PC-3 (cell line): ENCODE results near the gene PHC2. TPM values are rescaled to one million over a fixed set of nuclear protein-coding genes. Genes with fewer than 3 reads are reported as not detected.

Experiments
- ATAC-seq: fragments of 200-7000 bp; cut with Tn5 transposase; 2 replicates; pipeline ENCODE4 v1.9.1; 2020; ENCODE audit warnings: mild to moderate bottlenecking, moderate library complexity
- BruUV-seq: library from RNA; stranded (reverse); fragments of 400-500 nt; replicated peaks from 2 replicates; lab custom pipeline; 2021; lab: Mats Ljungman, UMichigan
- CTCF ChIA-PET: fragments of 300-600 bp; sonication (Branson Sonifier 250); formaldehyde crosslinking; loops from one replicate; lab custom pipeline; 2022; ENCODE audit warnings: antibody characterized with exemption; lab: Charles Lee
- POLR2A ChIA-PET: fragments of 300-600 bp; sonication (Branson Sonifier 250); formaldehyde crosslinking; loops from one replicate; lab custom pipeline; 2022; ENCODE audit warnings: antibody characterized with exemption; ENCODE audit not compliant: unreplicated experiment; lab: Charles Lee
- DNase-seq: peaks from one replicate; pipeline ENCODE4 v3.0.0-alpha.2; 2015
- H2AFZ ChIP-seq: fragments of 300-600 bp; sonication (generic); 2 replicates; pipeline ENCODE4 v1.6.0; 2016; ENCODE audit warnings: antibody characterized with exemption, low read length
- H3F3A ChIP-seq: fragments of 300-600 bp; sonication (generic); one replicate; pipeline ENCODE4 v1.6.0; 2017; ENCODE audit warnings: antibody characterized with exemption, low read length, control low read depth, mild to moderate bottlenecking; ENCODE audit not compliant: unreplicated experiment
- H3K27ac ChIP-seq: fragments of 300-600 bp; sonication (generic); 2 replicates; pipeline ENCODE4 v1.5.1; 2016; ENCODE audit warnings: mild to moderate bottlenecking, low read length
- H3K27me3 ChIP-seq: fragments of 300-600 bp; sonication (generic); 2 replicates; pipeline ENCODE4 v1.6.1; 2016; ENCODE audit warnings: low read length, mixed read lengths
- H3K36me3 ChIP-seq: fragments of 300-600 bp; sonication (generic); 2 replicates; pipeline ENCODE4 v1.6.1; 2016; ENCODE audit warnings: low read depth, mixed run types, low read length, mixed read lengths
- H3K4me1 ChIP-seq: fragments of 300-600 bp; sonication (generic); 2 replicates; pipeline ENCODE4 v1.5.1; 2016; ENCODE audit warnings: low read length; ENCODE audit not compliant: insufficient read depth
- H3K4me2 ChIP-seq: fragments of 300-600 bp; sonication (generic); 2 replicates; pipeline ENCODE4 v1.6.0; 2016; ENCODE audit warnings: low read length
- H3K4me3 ChIP-seq: fragments of 300-600 bp; sonication (generic); 2 replicates; pipeline ENCODE4 v1.5.1; 2016; ENCODE audit warnings: mild to moderate bottlenecking, low read length, mixed read lengths
- H3K79me2 ChIP-seq: fragments of 300-600 bp; sonication (generic); 2 replicates; pipeline ENCODE4 v1.6.1; 2017; ENCODE audit warnings: low read length, mixed read lengths
- H3K9ac ChIP-seq: fragments of 300-600 bp; sonication (generic); 2 replicates; pipeline ENCODE4 v1.6.0; 2016; ENCODE audit warnings: mild to moderate bottlenecking, low read length
- H3K9me2 ChIP-seq: fragments of 300-600 bp; sonication (generic); replicated peaks from 2 replicates; pipeline ENCODE4 v1.6.1; 2016; ENCODE audit warnings: mixed run types, low read length, mixed read lengths
- H3K9me3 ChIP-seq: fragments of 300-600 bp; sonication (generic); 2 replicates; pipeline ENCODE4 v1.6.1; 2016; ENCODE audit warnings: low read length, mixed read lengths
- H4K20me1 ChIP-seq: fragments of 300-600 bp; sonication (generic); 2 replicates; pipeline ENCODE4 v1.6.1; 2016; ENCODE audit warnings: low read length, mixed read lengths
- EZH2 ChIP-seq: fragments of 300-600 bp; sonication (generic); IDR thresholded peaks from one replicate; pipeline ENCODE4 v1.6.1; 2017; ENCODE audit warnings: antibody characterized with exemption, mild to moderate bottlenecking, low read length; ENCODE audit not compliant: unreplicated experiment
- EZH2phosphoT487 ChIP-seq: fragments of 300-600 bp; sonication (generic); IDR thresholded peaks from 2 replicates; pipeline ENCODE4 v1.6.1; 2018; ENCODE audit warnings: mild to moderate bottlenecking, antibody characterized with exemption, low read length, borderline replicate concordance
- intact Hi-C: fragments of 100-400 bp; cut with micrococcal nuclease; formaldehyde crosslinking; loops from 2 replicates; pipeline ENCODE4 v1.9.0; 2023
- total RNA-seq: library from RNA; depleted of rRNA; stranded (reverse); fragments of >200 nt; gene quantifications from 2 replicates; pipeline ENCODE4 v1.2.3, GENCODE V29; 2014
- TF ChIP-seq, protein P1 (sequence below): fragments of 300-600 bp; sonication (generic); conservative IDR thresholded peaks from 2 replicates; pipeline ENCODE4 v1.5.1; 2017; ENCODE audit warnings: antibody characterized with exemption, low read depth, mild to moderate bottlenecking, low read length

Gene PHC2
- total RNA-seq, 1 experiment from 2014 or later = 134 TPM

DNA sequence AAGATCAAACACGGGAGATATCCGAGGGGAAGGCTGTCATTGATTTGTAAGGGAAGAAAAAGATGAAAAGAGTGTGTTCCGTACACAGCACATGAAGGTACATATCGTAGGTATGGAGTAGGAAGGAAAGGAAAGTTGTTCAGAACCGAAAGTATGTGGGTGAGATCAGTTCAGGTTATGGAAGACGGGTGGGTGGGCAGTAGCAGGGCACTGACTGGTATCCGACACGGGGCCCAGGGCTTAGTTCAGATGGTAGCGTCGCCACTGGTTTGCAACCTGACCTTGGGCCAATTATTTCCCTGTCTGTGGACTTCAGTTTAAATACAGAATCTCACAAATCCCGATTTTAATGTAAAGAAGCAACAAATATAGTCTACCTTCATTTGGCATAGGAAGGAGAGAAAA, 82.2 kb downstream of the PHC2 start:
- H3K36me3 ChIP-seq = peaks cover 38% of the 10 kb centered on the region
- peak overlapping the region; percentile 90 for H3K9ac ChIP-seq
- no peaks in the 10 kb centered on the region for H3K27me3 ChIP-seq
- H2AFZ ChIP-seq = no peak overlapping the region
- peaks cover 63% of the 10 kb centered on the region for H3K4me1 ChIP-seq
- POLR2A ChIA-PET = interaction anchor here (0.6 kb wide), 1 partner anchor 1824 kb away, joined by 3 read pairs; no protein-coding TSS in a partner anchor
- BruUV-seq = TSS peak; percentile 44
- H3F3A ChIP-seq = peaks cover 4% of the 10 kb centered on the region
- H3K4me2 ChIP-seq = peak overlapping the region; percentile 90
- peak overlapping the region; percentile 94 for H3K27ac ChIP-seq
- H3K79me2 ChIP-seq = peaks cover 80% of the 10 kb centered on the region
- peaks cover 39% of the 10 kb centered on the region for H4K20me1 ChIP-seq
- H3K9me2 ChIP-seq = no peaks in the 10 kb centered on the region
- H3K4me3 ChIP-seq = peak overlapping the region; percentile 97
- ATAC-seq = no peak
- TF ChIP-seq, protein P1, sequence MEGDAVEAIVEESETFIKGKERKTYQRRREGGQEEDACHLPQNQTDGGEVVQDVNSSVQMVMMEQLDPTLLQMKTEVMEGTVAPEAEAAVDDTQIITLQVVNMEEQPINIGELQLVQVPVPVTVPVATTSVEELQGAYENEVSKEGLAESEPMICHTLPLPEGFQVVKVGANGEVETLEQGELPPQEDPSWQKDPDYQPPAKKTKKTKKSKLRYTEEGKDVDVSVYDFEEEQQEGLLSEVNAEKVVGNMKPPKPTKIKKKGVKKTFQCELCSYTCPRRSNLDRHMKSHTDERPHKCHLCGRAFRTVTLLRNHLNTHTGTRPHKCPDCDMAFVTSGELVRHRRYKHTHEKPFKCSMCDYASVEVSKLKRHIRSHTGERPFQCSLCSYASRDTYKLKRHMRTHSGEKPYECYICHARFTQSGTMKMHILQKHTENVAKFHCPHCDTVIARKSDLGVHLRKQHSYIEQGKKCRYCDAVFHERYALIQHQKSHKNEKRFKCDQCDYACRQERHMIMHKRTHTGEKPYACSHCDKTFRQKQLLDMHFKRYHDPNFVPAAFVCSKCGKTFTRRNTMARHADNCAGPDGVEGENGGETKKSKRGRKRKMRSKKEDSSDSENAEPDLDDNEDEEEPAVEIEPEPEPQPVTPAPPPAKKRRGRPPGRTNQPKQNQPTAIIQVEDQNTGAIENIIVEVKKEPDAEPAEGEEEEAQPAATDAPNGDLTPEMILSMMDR = no peak
- TF ChIP-seq EZH2 (no peak), EZH2phosphoT487 (no peak)
- intact Hi-C loops = no loop called here
- no peaks in the 10 kb centered on the region for H3K9me3 ChIP-seq
- CTCF ChIA-PET = no interaction called here
- DNase-seq = no peak

DNA sequence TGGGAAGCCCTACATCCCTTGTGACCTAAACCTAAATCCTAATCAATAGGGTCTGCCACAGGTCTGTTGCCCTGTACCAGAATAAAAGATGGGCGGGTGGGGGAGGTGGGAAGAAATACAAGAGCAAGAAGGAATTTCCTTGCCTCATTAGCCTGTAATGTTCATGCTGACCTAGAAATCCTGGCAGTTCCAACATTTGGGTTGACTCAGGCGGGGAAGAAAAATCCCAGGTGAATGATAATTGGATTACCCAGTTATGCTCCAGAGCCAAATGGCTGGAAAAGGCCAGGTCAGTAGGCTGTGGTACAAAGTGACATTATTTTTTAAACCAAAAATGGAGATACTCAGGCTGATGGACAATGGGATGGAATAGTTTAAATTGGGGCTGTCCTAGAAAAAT, 82.7 kb downstream of the PHC2 start:
- Histone ChIP-seq H3K4me2 (peak overlapping the region; percentile 90), H3K4me1 (peaks cover 67% of the 10 kb centered on the region), H3K9me2 (no peaks in the 10 kb centered on the region), H3K4me3 (peak overlapping the region; percentile 97), H3K79me2 (peaks cover 85% of the 10 kb centered on the region), H3K27me3 (no peaks in the 10 kb centered on the region), H3K9me3 (no peaks in the 10 kb centered on the region), H3K27ac (peak overlapping the region; percentile 94), H3K9ac (peak overlapping the region; percentile 90), H3K36me3 (peaks cover 41% of the 10 kb centered on the region), H3F3A (peaks cover 4% of the 10 kb centered on the region), H4K20me1 (peaks cover 41% of the 10 kb centered on the region), H2AFZ (no peak overlapping the region)
- peak; percentile 28 for DNase-seq
- TF ChIP-seq EZH2 = no peak
- no peak for TF ChIP-seq EZH2phosphoT487
- TF ChIP-seq, protein P1 = no peak
- intact Hi-C loops = no loop called here
- POLR2A ChIA-PET = no interaction called here
- BruUV-seq = no TSS peak
- CTCF ChIA-PET = no interaction called here
- ATAC-seq = no peak

DNA sequence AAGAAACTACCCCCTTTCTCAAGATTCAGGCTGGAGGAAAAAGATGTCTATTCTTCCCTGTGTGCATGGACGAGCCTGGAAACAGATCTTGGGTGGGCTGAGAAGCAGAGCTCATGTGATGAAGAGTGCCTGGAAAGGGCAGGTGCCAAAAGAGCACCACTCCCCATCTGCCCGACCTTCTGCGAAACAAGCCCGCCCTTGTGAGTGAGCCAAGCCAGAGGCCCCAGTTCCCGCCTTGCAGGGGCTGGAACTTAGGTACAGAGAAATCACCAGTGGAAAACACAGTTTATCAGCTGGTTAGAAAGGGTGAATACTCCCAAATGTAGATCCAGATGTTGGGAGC, 83.3 kb downstream of the PHC2 start:
- H3K9ac ChIP-seq = peak overlapping the region; percentile 90
- ChIA-PET POLR2A (interaction anchor here (0.7 kb wide), 1 partner anchor 73 kb away, joined by 4 read pairs; no protein-coding TSS in a partner anchor), CTCF (no interaction called here)
- ATAC-seq = peak; percentile 3; the same call in 1 of the 2 replicates
- intact Hi-C loops = loop anchor here (1.0 kb wide), 1 partner anchor 86 kb away; no protein-coding TSS in a partner anchor
- H3F3A ChIP-seq = peaks cover 4% of the 10 kb centered on the region
- H3K27me3 ChIP-seq = no peaks in the 10 kb centered on the region
- no peaks in the 10 kb centered on the region for H3K9me2 ChIP-seq
- peaks cover 41% of the 10 kb centered on the region for H4K20me1 ChIP-seq
- H3K4me1 ChIP-seq = peaks cover 67% of the 10 kb centered on the region
- H2AFZ ChIP-seq = no peak overlapping the region
- no TSS peak for BruUV-seq
- peak overlapping the region; percentile 90 for H3K4me2 ChIP-seq
- peak overlapping the region; percentile 94 for H3K27ac ChIP-seq
- no peaks in the 10 kb centered on the region for H3K9me3 ChIP-seq
- H3K36me3 ChIP-seq = peaks cover 45% of the 10 kb centered on the region
- H3K4me3 ChIP-seq = peak overlapping the region; percentile 97
- TF ChIP-seq EZH2phosphoT487 = no peak
- TF ChIP-seq, protein P1 = no peak
- no peak for TF ChIP-seq EZH2
- DNase-seq = peak; percentile 34
- peaks cover 91% of the 10 kb centered on the region for H3K79me2 ChIP-seq
